ENCODE results near the gene ROCK2.

DNA sequence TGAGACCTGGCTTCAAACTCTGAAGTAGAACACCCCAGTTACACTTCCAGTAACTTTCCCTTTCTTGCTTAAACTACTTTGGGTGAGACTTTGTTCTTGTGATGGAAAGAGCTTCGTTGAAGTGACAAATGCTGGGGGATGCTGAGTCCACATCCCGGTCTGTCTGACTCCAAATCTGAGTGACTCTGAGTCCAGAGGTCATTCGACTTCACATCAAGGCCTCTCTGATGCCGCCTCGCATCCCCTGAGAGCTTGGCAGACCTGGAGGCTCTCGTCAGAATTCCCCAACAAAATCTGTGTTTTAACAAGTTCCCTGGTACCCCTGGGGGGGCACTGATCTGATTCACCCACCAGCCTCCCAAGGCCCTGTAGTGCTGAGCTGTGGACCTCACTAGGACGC lies 31.6 kb upstream of the ROCK2 start:
- TF ChIP-seq, protein P1, sequence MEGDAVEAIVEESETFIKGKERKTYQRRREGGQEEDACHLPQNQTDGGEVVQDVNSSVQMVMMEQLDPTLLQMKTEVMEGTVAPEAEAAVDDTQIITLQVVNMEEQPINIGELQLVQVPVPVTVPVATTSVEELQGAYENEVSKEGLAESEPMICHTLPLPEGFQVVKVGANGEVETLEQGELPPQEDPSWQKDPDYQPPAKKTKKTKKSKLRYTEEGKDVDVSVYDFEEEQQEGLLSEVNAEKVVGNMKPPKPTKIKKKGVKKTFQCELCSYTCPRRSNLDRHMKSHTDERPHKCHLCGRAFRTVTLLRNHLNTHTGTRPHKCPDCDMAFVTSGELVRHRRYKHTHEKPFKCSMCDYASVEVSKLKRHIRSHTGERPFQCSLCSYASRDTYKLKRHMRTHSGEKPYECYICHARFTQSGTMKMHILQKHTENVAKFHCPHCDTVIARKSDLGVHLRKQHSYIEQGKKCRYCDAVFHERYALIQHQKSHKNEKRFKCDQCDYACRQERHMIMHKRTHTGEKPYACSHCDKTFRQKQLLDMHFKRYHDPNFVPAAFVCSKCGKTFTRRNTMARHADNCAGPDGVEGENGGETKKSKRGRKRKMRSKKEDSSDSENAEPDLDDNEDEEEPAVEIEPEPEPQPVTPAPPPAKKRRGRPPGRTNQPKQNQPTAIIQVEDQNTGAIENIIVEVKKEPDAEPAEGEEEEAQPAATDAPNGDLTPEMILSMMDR (conservative IDR thresholded peaks at IDR 0.05; ENCODE audit: low read length): no peak
- no peak for TF ChIP-seq EZH2phosphoT487 (IDR thresholded peaks at IDR 0.05; ENCODE audit: borderline replicate concordance)

Measured in Loucy (cell line).